GM23338 (cell line): ENCODE results near the gene RGS6. TPM values are rescaled to one million over a fixed set of nuclear protein-coding genes. Genes with fewer than 3 reads are reported as not detected.

ENCODE experiments used
- ATAC-seq: fragments of 200-7000 bp; cut with Tn5 transposase; 3 replicates; pipeline ENCODE4 v1.9.1; 2020
- DNase-seq: peaks from one replicate; pipeline ENCODE4 v3.0.0-alpha.2; 2015; ENCODE audit warnings: low spot score
- H2AFZ ChIP-seq: fragments of 200-600 bp; sonication (generic); 2 replicates; pipeline ENCODE4 v1.8.0; 2016; ENCODE audit warnings: antibody characterized with exemption, mild to moderate bottlenecking, moderate library complexity
- H3F3A ChIP-seq: fragments of 200-600 bp; sonication (generic); replicated peaks from 2 replicates; pipeline ENCODE4 v1.8.0; 2017; ENCODE audit warnings: antibody characterized with exemption, mixed run types, low read depth
- H3K27ac ChIP-seq: fragments of 200-600 bp; sonication (generic); 2 replicates; pipeline ENCODE4 v1.6.1; 2016; ENCODE audit warnings: low read depth
- H3K27me3 ChIP-seq: fragments of 200-600 bp; sonication (generic); 2 replicates; pipeline ENCODE4 v1.8.0; 2016; ENCODE audit warnings: mild to moderate bottlenecking, mixed run types, moderate library complexity; ENCODE audit not compliant: insufficient read depth
- H3K36me3 ChIP-seq: fragments of 200-600 bp; sonication (generic); 2 replicates; pipeline ENCODE4 v1.8.0; 2016; ENCODE audit warnings: mild to moderate bottlenecking; ENCODE audit not compliant: insufficient read depth
- H3K4me1 ChIP-seq: fragments of 200-600 bp; sonication (generic); 2 replicates; pipeline ENCODE4 v1.8.0; 2016; ENCODE audit warnings: mild to moderate bottlenecking, moderate library complexity; ENCODE audit not compliant: insufficient read depth
- H3K4me2 ChIP-seq: fragments of 200-600 bp; sonication (generic); 2 replicates; pipeline ENCODE4 v1.7.1; 2017; ENCODE audit warnings: mixed run types
- H3K4me3 ChIP-seq: fragments of 200-600 bp; sonication (generic); 2 replicates; pipeline ENCODE4 v1.6.1; 2016; ENCODE audit warnings: mixed run types
- H3K79me2 ChIP-seq: fragments of 200-600 bp; sonication (generic); replicated peaks from 2 replicates; pipeline ENCODE4 v1.8.0; 2017; ENCODE audit warnings: mild to moderate bottlenecking; ENCODE audit not compliant: insufficient read depth
- H3K9me2 ChIP-seq: fragments of 200-600 bp; sonication (generic); 2 replicates; pipeline ENCODE4 v1.8.0; 2017; ENCODE audit not compliant: insufficient read depth
- H4K20me1 ChIP-seq: fragments of 200-600 bp; sonication (generic); replicated peaks from 2 replicates; pipeline ENCODE4 v1.8.0; 2017; ENCODE audit warnings: mild to moderate bottlenecking; ENCODE audit not compliant: insufficient read depth
- H3K27ac Mint-ChIP-seq: 2 replicates; pipeline ENCODE4 v1.8.0; 2020; ENCODE audit warnings: inconsistent platforms, mild to moderate bottlenecking, moderate library complexity, mixed read lengths
- H3K27me3 Mint-ChIP-seq: 3 replicates; pipeline ENCODE4 v1.8.0; 2022; ENCODE audit warnings: low read depth, mild to moderate bottlenecking, moderate library complexity, mixed read lengths, inconsistent platforms; ENCODE audit not compliant: insufficient read depth, poor library complexity
- H3K36me3 Mint-ChIP-seq: 3 replicates; pipeline ENCODE4 v1.8.0; 2021; ENCODE audit warnings: low read depth, mild to moderate bottlenecking, inconsistent platforms, moderate library complexity, mixed read lengths
- H3K4me1 Mint-ChIP-seq: 3 replicates; pipeline ENCODE4 v1.8.0; 2020; ENCODE audit warnings: mild to moderate bottlenecking, inconsistent platforms, mixed read lengths
- H3K4me3 Mint-ChIP-seq: 3 replicates; pipeline ENCODE4 v1.8.0; 2021; ENCODE audit warnings: moderate library complexity, mild to moderate bottlenecking, inconsistent platforms, mixed read lengths
- H3K9me3 Mint-ChIP-seq: 3 replicates; pipeline ENCODE4 v1.8.0; 2020; ENCODE audit warnings: moderate library complexity, mild to moderate bottlenecking, inconsistent platforms, mixed read lengths
- CREB1 ChIP-seq: fragments of 250-450 bp; sonication (Bioruptor Pico); IDR thresholded peaks from 2 replicates; pipeline ENCODE4 v1.5.0; 2020; ENCODE audit warnings: low read depth, mild to moderate bottlenecking, moderate library complexity
- EZH2 ChIP-seq: fragments of 200-600 bp; sonication (generic); IDR thresholded peaks from one replicate; pipeline ENCODE4 v1.8.0; 2017; ENCODE audit warnings: antibody characterized with exemption, mild to moderate bottlenecking, low read depth; ENCODE audit not compliant: unreplicated experiment
- EZH2phosphoT487 ChIP-seq: fragments of 200-600 bp; sonication (generic); IDR thresholded peaks from one replicate; pipeline ENCODE4 v1.8.1; 2018; ENCODE audit warnings: antibody characterized with exemption; ENCODE audit not compliant: unreplicated experiment
- JUNB ChIP-seq: IDR thresholded peaks from one replicate; pipeline ENCODE4 v1.6.1; 2016; ENCODE audit warnings: antibody characterized with exemption; ENCODE audit not compliant: unreplicated experiment
- POLR2AphosphoS5 ChIP-seq: IDR thresholded peaks from 2 replicates; pipeline ENCODE4 v1.6.1; 2016; ENCODE audit warnings: antibody characterized with exemption, low read depth
- STAT1 ChIP-seq: IDR thresholded peaks from one replicate; pipeline ENCODE4 v1.6.1; 2016; ENCODE audit warnings: antibody characterized with exemption; ENCODE audit not compliant: unreplicated experiment
- ZNF331 ChIP-seq: fragments of 250-450 bp; sonication (Bioruptor Pico); IDR thresholded peaks from 2 replicates; pipeline ENCODE4 v1.5.0; 2020; ENCODE audit warnings: low read depth, mild to moderate bottlenecking, moderate library complexity
- polyA plus RNA-seq: library from polyadenylated mRNA; unstranded; fragments of >200 nt; fragmentation: Nextera tagmentation; extraction: Ambion mirVana; gene quantifications from 2 replicates; pipeline ENCODE4 v1.2.1, GENCODE V29; 2016
- total RNA-seq: library from RNA; depleted of rRNA; stranded (reverse); fragments of >200 nt; shearing (Covaris generic); gene quantifications from 2 replicates; pipeline ENCODE4 v1.2.3, GENCODE V29; 2014
- TF ChIP-seq, protein P1 (sequence below), 2 experiments: fragments of 200-600 bp in 1 of 2; sonication (generic) in 1 of 2; conservative IDR thresholded peaks; 2 replicates each; pipeline versions ENCODE4 v1.5.1 to v1.6.1; 2016 to 2017; ENCODE audit warnings: antibody characterized with exemption in 2 of 2, low read depth in 2 of 2, mild to moderate bottlenecking in 2 of 2, moderate library complexity in 1 of 2
- TF ChIP-seq, protein P2 (sequence below): IDR thresholded peaks from one replicate; pipeline ENCODE4 v1.6.1; 2018; ENCODE audit warnings: antibody characterized with exemption; ENCODE audit not compliant: unreplicated experiment
- TF ChIP-seq, protein P3 (sequence below): fragments of 250-450 bp; sonication (Bioruptor Pico); IDR thresholded peaks from 2 replicates; pipeline ENCODE4 v1.5.0; 2020; ENCODE audit warnings: mild to moderate bottlenecking, moderate library complexity

Gene RGS6
- total and polyA plus RNA-seq, 2 experiments from 2014 or later, result 0.66 to 0.83 TPM

DNA sequence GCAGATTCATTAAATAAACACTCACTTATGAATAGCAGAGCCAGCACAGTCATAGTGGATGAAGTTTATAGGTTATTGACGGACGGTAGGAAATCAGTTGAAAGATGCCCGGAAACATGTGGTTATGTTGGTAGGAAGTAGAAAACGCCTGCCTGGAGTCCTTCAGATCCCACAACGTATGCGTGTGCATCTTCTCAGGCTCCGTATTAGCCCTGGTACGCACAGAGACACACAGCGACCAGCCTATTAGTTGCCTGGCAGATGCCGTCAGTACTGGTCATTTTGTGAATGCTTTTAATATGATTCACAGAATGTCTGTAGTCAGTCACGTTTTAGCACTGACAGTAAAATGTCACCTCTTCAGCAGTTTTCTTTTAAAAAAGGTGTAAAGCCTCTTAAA is 196.4 kb downstream of the RGS6 start (continued):
- TF ChIP-seq ZNF331 (CRISPR knock-in tag), result no peak
- no peak for TF ChIP-seq EZH2phosphoT487

DNA sequence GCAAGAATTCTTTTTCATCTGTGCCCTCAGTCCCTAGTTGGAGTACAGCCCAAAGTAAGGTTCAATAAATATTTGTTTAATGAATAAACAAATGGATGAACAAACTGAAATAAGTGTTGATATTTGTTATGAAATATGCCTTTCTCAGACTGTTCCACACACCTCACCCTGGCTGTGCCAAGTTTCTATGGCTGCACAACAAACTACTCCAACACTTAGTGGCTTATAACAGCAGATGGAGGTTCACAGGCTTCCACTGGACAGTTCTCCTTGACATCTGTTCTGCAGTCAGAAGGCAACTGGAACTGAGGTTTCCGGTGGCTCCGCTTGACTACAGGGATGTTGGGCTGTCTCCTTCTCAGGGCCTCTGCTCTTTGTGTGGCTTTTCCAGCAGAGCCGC is 197.1 kb downstream of the RGS6 start:
- DNase-seq (no peak), ATAC-seq (no peak)
- Histone ChIP-seq H3K4me3 (no peak overlapping the region), H3K36me3 (no peaks in the 10 kb centered on the region), H3K4me2 (no peak overlapping the region), H3K27ac (no peak overlapping the region), H2AFZ (no peak overlapping the region), H3K79me2 (no peaks in the 10 kb centered on the region), H3F3A (no peaks in the 10 kb centered on the region), H3K4me1 (no peaks in the 10 kb centered on the region), H3K27me3 (no peaks in the 10 kb centered on the region), H4K20me1 (no peaks in the 10 kb centered on the region), H3K9me2 (peaks cover 7% of the 10 kb centered on the region; the same call in 1 of the 2 replicates)
- Mint-ChIP-seq H3K27ac (no peak overlapping the region), H3K9me3 (no peaks in the 10 kb centered on the region; the same call in 1 of the 3 replicates), H3K4me3 (no peak overlapping the region), H3K27me3 (no peaks in the 10 kb centered on the region), H3K36me3 (no peaks in the 10 kb centered on the region), H3K4me1 (no peaks in the 10 kb centered on the region)
- TF ChIP-seq, protein P1, sequence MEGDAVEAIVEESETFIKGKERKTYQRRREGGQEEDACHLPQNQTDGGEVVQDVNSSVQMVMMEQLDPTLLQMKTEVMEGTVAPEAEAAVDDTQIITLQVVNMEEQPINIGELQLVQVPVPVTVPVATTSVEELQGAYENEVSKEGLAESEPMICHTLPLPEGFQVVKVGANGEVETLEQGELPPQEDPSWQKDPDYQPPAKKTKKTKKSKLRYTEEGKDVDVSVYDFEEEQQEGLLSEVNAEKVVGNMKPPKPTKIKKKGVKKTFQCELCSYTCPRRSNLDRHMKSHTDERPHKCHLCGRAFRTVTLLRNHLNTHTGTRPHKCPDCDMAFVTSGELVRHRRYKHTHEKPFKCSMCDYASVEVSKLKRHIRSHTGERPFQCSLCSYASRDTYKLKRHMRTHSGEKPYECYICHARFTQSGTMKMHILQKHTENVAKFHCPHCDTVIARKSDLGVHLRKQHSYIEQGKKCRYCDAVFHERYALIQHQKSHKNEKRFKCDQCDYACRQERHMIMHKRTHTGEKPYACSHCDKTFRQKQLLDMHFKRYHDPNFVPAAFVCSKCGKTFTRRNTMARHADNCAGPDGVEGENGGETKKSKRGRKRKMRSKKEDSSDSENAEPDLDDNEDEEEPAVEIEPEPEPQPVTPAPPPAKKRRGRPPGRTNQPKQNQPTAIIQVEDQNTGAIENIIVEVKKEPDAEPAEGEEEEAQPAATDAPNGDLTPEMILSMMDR (conservative IDR thresholded peaks at IDR 0.05; ENCODE audit: low read depth in 2 of 2), result no peak
- TF ChIP-seq EZH2 (no peak), POLR2AphosphoS5 (no peak), ZNF331 (CRISPR knock-in tag) (no peak), CREB1 (no peak), JUNB (no peak), STAT1 (no peak)
- TF ChIP-seq, protein P2, sequence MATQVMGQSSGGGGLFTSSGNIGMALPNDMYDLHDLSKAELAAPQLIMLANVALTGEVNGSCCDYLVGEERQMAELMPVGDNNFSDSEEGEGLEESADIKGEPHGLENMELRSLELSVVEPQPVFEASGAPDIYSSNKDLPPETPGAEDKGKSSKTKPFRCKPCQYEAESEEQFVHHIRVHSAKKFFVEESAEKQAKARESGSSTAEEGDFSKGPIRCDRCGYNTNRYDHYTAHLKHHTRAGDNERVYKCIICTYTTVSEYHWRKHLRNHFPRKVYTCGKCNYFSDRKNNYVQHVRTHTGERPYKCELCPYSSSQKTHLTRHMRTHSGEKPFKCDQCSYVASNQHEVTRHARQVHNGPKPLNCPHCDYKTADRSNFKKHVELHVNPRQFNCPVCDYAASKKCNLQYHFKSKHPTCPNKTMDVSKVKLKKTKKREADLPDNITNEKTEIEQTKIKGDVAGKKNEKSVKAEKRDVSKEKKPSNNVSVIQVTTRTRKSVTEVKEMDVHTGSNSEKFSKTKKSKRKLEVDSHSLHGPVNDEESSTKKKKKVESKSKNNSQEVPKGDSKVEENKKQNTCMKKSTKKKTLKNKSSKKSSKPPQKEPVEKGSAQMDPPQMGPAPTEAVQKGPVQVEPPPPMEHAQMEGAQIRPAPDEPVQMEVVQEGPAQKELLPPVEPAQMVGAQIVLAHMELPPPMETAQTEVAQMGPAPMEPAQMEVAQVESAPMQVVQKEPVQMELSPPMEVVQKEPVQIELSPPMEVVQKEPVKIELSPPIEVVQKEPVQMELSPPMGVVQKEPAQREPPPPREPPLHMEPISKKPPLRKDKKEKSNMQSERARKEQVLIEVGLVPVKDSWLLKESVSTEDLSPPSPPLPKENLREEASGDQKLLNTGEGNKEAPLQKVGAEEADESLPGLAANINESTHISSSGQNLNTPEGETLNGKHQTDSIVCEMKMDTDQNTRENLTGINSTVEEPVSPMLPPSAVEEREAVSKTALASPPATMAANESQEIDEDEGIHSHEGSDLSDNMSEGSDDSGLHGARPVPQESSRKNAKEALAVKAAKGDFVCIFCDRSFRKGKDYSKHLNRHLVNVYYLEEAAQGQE, result no peak
- TF ChIP-seq, protein P3, sequence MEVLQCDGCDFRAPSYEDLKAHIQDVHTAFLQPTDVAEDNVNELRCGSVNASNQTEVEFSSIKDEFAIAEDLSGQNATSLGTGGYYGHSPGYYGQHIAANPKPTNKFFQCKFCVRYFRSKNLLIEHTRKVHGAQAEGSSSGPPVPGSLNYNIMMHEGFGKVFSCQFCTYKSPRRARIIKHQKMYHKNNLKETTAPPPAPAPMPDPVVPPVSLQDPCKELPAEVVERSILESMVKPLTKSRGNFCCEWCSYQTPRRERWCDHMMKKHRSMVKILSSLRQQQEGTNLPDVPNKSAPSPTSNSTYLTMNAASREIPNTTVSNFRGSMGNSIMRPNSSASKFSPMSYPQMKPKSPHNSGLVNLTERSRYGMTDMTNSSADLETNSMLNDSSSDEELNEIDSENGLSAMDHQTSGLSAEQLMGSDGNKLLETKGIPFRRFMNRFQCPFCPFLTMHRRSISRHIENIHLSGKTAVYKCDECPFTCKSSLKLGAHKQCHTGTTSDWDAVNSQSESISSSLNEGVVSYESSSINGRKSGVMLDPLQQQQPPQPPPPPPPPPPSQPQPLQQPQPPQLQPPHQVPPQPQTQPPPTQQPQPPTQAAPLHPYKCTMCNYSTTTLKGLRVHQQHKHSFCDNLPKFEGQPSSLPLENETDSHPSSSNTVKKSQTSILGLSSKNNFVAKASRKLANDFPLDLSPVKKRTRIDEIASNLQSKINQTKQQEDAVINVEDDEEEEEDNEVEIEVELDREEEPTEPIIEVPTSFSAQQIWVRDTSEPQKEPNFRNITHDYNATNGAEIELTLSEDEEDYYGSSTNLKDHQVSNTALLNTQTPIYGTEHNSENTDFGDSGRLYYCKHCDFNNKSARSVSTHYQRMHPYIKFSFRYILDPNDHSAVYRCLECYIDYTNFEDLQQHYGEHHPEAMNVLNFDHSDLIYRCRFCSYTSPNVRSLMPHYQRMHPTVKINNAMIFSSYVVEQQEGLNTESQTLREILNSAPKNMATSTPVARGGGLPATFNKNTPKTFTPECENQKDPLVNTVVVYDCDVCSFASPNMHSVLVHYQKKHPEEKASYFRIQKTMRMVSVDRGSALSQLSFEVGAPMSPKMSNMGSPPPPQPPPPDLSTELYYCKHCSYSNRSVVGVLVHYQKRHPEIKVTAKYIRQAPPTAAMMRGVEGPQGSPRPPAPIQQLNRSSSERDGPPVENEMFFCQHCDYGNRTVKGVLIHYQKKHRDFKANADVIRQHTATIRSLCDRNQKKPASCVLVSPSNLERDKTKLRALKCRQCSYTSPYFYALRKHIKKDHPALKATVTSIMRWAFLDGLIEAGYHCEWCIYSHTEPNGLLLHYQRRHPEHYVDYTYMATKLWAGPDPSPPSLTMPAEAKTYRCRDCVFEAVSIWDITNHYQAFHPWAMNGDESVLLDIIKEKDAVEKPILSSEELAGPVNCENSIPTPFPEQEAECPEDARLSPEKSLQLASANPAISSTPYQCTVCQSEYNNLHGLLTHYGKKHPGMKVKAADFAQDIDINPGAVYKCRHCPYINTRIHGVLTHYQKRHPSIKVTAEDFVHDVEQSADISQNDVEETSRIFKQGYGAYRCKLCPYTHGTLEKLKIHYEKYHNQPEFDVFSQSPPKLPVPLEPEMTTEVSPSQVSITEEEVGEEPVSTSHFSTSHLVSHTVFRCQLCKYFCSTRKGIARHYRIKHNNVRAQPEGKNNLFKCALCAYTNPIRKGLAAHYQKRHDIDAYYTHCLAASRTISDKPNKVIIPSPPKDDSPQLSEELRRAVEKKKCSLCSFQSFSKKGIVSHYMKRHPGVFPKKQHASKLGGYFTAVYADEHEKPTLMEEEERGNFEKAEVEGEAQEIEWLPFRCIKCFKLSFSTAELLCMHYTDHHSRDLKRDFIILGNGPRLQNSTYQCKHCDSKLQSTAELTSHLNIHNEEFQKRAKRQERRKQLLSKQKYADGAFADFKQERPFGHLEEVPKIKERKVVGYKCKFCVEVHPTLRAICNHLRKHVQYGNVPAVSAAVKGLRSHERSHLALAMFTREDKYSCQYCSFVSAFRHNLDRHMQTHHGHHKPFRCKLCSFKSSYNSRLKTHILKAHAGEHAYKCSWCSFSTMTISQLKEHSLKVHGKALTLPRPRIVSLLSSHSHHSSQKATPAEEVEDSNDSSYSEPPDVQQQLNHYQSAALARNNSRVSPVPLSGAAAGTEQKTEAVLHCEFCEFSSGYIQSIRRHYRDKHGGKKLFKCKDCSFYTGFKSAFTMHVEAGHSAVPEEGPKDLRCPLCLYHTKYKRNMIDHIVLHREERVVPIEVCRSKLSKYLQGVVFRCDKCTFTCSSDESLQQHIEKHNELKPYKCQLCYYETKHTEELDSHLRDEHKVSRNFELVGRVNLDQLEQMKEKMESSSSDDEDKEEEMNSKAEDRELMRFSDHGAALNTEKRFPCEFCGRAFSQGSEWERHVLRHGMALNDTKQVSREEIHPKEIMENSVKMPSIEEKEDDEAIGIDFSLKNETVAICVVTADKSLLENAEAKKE (CRISPR knock-in tag), result no peak
